RKO (cell line): ENCODE measurements around the gene RRP7A.
"Not testable (repeated sequence)": the region's sequence is repeated elsewhere in the genome, so short reads cannot be mapped to it uniquely, and the experiment has no call there.

Experiments
- DNase-seq: peaks from one replicate; pipeline ENCODE4 v3.0.0-alpha.2; 2016; ENCODE audit warnings: low spot score

Gene RRP7A

GRCh38 chr22:42519525-42520401 is at the start of gene RRP7A:
Gene RRP7A, minus strand, starts transcription at chr22:42519796. Its CDS starts 10 bp downstream, at chr22:42519786.
- DNase-seq = peak; percentile 82

GRCh38 chr22:42567950-42568349 is 48.4 kb upstream of the RRP7A start:
- DNase-seq = not testable (repeated sequence)

GRCh38 chr22:42565956-42566355 is 46.4 kb upstream of the RRP7A start:
- DNase-seq = no peak

- DNase-seq = no peak
These were observed 45.1 kb upstream of the RRP7A start for GRCh38 chr22:42564699-42565098.

GRCh38 chr22:42563943-42564342 is 44.3 kb upstream of the RRP7A start:
- DNase-seq = not testable (repeated sequence)

- no peak for DNase-seq
These were observed 43.1 kb upstream of the RRP7A start for GRCh38 chr22:42562684-42563083.

GRCh38 chr22:42562279-42562678 is 42.7 kb upstream of the RRP7A start:
- no peak for DNase-seq

- DNase-seq = no peak
These were observed 42.3 kb upstream of the RRP7A start for GRCh38 chr22:42561856-42562255.

- DNase-seq = no peak
These were observed 41.2 kb upstream of the RRP7A start for GRCh38 chr22:42560781-42561180.

- no peak for DNase-seq
These were observed 40.8 kb upstream of the RRP7A start for GRCh38 chr22:42560381-42560780.

GRCh38 chr22:42553475-42554361 is 34.1 kb upstream of the RRP7A start, which contains the start of gene SERHL2:
Gene SERHL2, plus strand, starts transcription at chr22:42553956. Its CDS starts 65 bp downstream, at chr22:42554021.
- DNase-seq = no peak

GRCh38 chr22:42552294-42552647 is 32.7 kb upstream of the RRP7A start:
- not testable (repeated sequence) for DNase-seq

GRCh38 chr22:42549331-42550060 is 29.9 kb upstream of the RRP7A start:
- DNase-seq = no peak

- no peak for DNase-seq
These were observed 29.2 kb upstream of the RRP7A start for GRCh38 chr22:42548597-42549330.

- not testable (repeated sequence) for DNase-seq
These were observed 28.5 kb upstream of the RRP7A start for GRCh38 chr22:42548126-42548525.

- DNase-seq = no peak
These were observed 28.0 kb upstream of the RRP7A start for GRCh38 chr22:42547562-42547961.

- DNase-seq = peak; percentile 16
These were observed 25.1 kb upstream of the RRP7A start for GRCh38 chr22:42544686-42545085.

GRCh38 chr22:42539236-42539771 is 19.7 kb upstream of the RRP7A start:
- DNase-seq = not testable (repeated sequence)

GRCh38 chr22:42537199-42537831 is 17.7 kb upstream of the RRP7A start:
- not testable (repeated sequence) for DNase-seq

GRCh38 chr22:42536634-42537033 is 17.0 kb upstream of the RRP7A start:
- DNase-seq = not testable (repeated sequence)

- no peak for DNase-seq
These were observed 16.6 kb upstream of the RRP7A start for GRCh38 chr22:42536166-42536565.
